Upper lobe of right lung (tissue), 1 donor: ENCODE results near the gene UBA7. TPM values are rescaled to one million over a fixed set of nuclear protein-coding genes. Genes with fewer than 3 reads are reported as not detected.

ENCODE experiments used
- ATAC-seq: fragments of 200-7000 bp; cut with Tn5 transposase; one replicate; pipeline ENCODE4 v1.9.1; 2020; ENCODE audit warnings: mild to moderate bottlenecking, moderate library complexity
- DNase-seq: peaks from one replicate; pipeline ENCODE4 v3.0.0-alpha.2; 2020
- H3K27ac ChIP-seq: fragments of 200-600 bp; one replicate; pipeline ENCODE4 v1.8.0; 2022
- H3K27me3 ChIP-seq: fragments of 200-600 bp; one replicate; pipeline ENCODE4 v1.8.0; 2022; ENCODE audit warnings: mild to moderate bottlenecking
- H3K36me3 ChIP-seq: fragments of 200-600 bp; one replicate; pipeline ENCODE4 v1.8.0; 2022
- H3K4me1 ChIP-seq: fragments of 200-600 bp; one replicate; pipeline ENCODE4 v1.8.0; 2022
- H3K4me3 ChIP-seq: fragments of 200-600 bp; one replicate; pipeline ENCODE4 v1.8.0; 2022; ENCODE audit warnings: mild to moderate bottlenecking
- H3K9me3 ChIP-seq: fragments of 200-600 bp; one replicate; pipeline ENCODE4 v1.8.0; 2022
- CTCF ChIP-seq: fragments of 200-600 bp; IDR thresholded peaks from one replicate; pipeline ENCODE4 v1.8.0; 2022; ENCODE audit warnings: antibody characterized with exemption
- intact Hi-C: fragments of 100-400 bp; cut with DNase I; formaldehyde crosslinking; loops from one replicate; pipeline ENCODE4 v1.11.0; 2022
- total RNA-seq: library from RNA; stranded (reverse); fragmentation: NEBNext Ultra II Directional; extraction: Animal tissue kit (Norgen Biotek cat#: 25700); gene quantifications from one replicate; pipeline ENCODE4 v1.2.1, GENCODE V29; 2021
- donor health status: DM: no; HTN: yes; CAD: no; lungs with severe emphysema.

Gene UBA7
- total RNA-seq, 1 donor from 2014 or later = 110 TPM

GRCh38 chr3:49806850-49807249, 6.9 kb downstream of the UBA7 start:
- Histone ChIP-seq H3K4me1 (peaks cover 52% of the 10 kb centered on the region), H3K36me3 (peaks cover 24% of the 10 kb centered on the region), H3K27ac (peak overlapping the region; percentile 87), H3K27me3 (no peaks in the 10 kb centered on the region), H3K9me3 (no peaks in the 10 kb centered on the region), H3K4me3 (no peak overlapping the region)
- no peak for DNase-seq
- no peak for ATAC-seq
- no peak for TF ChIP-seq CTCF
- intact Hi-C loops = no loop called here

GRCh38 chr3:49805897-49806701, 7.7 kb downstream of the UBA7 start:
- TF ChIP-seq CTCF = no peak
- no peaks in the 10 kb centered on the region for H3K27me3 ChIP-seq
- H3K36me3 ChIP-seq = peaks cover 16% of the 10 kb centered on the region
- no peak for DNase-seq
- H3K9me3 ChIP-seq = no peaks in the 10 kb centered on the region
- ATAC-seq = no peak
- H3K4me3 ChIP-seq = peak overlapping the region; percentile 8
- H3K27ac ChIP-seq = peak overlapping the region; percentile 87
- intact Hi-C loops = no loop called here
- H3K4me1 ChIP-seq = peaks cover 49% of the 10 kb centered on the region

DNA sequence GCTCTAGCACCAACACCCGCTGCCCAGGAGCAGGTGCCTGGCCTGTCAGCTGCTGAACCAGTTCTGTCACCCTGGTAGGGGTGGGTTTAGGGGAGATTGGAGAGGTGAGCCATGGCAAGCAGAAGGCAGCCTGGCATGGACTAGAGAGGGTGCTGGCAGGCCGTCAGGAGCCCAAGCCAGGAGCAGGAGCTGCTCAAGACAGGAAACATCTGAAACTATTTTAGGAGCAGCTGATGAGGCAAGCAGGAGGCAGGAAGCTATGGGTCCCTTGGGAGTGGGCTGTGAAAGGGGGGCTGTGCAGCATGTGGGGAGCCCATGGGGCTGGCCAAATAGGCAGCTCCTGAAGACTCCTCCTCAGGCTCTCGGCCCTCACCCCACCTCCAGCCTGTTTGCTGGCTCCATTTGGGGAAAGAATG, 8.4 kb downstream of the UBA7 start:
- DNase-seq = peak; percentile 85
- Histone ChIP-seq H3K4me1 (peaks cover 49% of the 10 kb centered on the region), H3K4me3 (peak overlapping the region; percentile 91), H3K27ac (peak overlapping the region; percentile 87), H3K9me3 (no peaks in the 10 kb centered on the region), H3K27me3 (no peaks in the 10 kb centered on the region), H3K36me3 (peaks cover 11% of the 10 kb centered on the region)
- TF ChIP-seq CTCF = no peak
- ATAC-seq = peak; percentile 46
- intact Hi-C loops = no loop called here

DNA sequence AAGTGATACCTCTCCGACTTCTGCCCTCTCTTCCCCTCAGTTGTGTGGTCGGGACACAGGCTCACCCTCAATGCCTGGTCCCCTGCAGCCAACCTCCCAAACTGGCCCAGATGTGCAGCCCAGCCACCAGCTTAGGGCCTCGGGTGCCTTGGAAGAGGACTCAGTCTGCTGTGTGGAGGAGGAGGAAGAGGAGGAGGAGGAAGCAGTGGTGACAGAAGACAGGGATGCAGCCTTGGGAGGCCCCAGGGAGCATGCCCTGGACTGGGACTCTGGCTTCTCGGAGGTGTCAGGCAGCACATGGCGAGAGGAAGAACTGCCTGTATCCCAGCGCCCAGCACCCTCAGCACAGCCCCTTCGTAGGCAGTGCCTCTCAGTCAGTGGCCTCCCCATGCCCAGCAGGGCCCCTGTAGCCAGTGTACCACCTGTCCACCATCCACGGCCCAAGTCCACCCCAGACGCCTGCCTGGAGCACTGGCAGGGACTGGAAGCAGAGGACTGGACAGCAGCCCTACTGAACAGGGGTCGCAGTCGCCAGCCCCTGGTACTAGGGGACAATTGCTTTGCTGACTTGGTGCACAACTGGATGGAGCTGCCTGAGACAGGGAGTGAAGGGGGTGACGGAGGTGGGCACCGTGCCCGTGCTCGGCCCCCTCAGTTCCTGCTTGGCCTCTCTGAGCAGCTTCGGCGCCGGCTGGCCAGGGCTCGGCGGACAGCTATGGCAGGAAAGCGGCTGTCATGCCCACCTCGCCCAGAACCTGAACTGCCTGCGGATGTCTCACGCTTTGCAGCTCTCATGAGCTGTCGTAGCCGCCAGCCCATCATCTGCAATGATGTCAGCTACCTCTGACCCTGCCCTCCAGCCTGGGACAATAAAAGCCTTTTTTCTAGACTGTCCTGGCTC, 9.4 kb downstream of the UBA7 start:
- H3K27me3 ChIP-seq = no peaks in the 10 kb centered on the region
- ATAC-seq (no peak), DNase-seq (no peak)
- no peak for TF ChIP-seq CTCF
- peaks cover 49% of the 10 kb centered on the region for H3K4me1 ChIP-seq
- H3K36me3 ChIP-seq = peaks cover 2% of the 10 kb centered on the region
- H3K27ac ChIP-seq = peak overlapping the region; percentile 87
- peak overlapping the region; percentile 91 for H3K4me3 ChIP-seq
- intact Hi-C loops = loop anchor here (5.0 kb wide), 1 partner anchor 33 kb away; no protein-coding TSS in a partner anchor
- no peaks in the 10 kb centered on the region for H3K9me3 ChIP-seq

- DNase-seq = no peak
- no peak for ATAC-seq
- TF ChIP-seq CTCF = no peak
- Histone ChIP-seq H3K9me3 (no peaks in the 10 kb centered on the region), H3K27ac (peak overlapping the region; percentile 87), H3K36me3 (no peaks in the 10 kb centered on the region), H3K27me3 (no peaks in the 10 kb centered on the region), H3K4me3 (peak overlapping the region; percentile 91), H3K4me1 (peaks cover 49% of the 10 kb centered on the region)
- intact Hi-C loops = loop anchor here (5.0 kb wide), 1 partner anchor 34 kb away; no protein-coding TSS in a partner anchor
Observed at GRCh38 chr3:49803465-49804140, 10.2 kb downstream of the UBA7 start.
